Activated T-helper 17 cell treated with anti-CD3 and anti-CD28 coated beads, Interleukin-2, amount 50 U/mL, for 72 hours (primary cell): ENCODE data around the gene LYPD1. TPM values are rescaled to one million over a fixed set of nuclear protein-coding genes. Genes with fewer than 3 reads are reported as not detected.

Source experiments
- ATAC-seq: fragments of 150-1000 bp; cut with Tn5 transposase; replicated peaks from 2 replicates; pipeline ENCODE4 v1.10.0; 2021; ENCODE audit warnings: mild to moderate bottlenecking, moderate library complexity
- H3K27ac Mint-ChIP-seq: one replicate; pipeline ENCODE4 v1.8.0; 2022; ENCODE audit warnings: mixed read lengths
- H3K27me3 Mint-ChIP-seq: one replicate; pipeline ENCODE4 v1.8.0; 2022; ENCODE audit warnings: mixed read lengths
- H3K36me3 Mint-ChIP-seq: one replicate; pipeline ENCODE4 v1.8.0; 2022; ENCODE audit warnings: low read depth, mild to moderate bottlenecking, mixed read lengths
- H3K4me1 Mint-ChIP-seq: one replicate; pipeline ENCODE4 v1.8.0; 2022; ENCODE audit warnings: mixed read lengths
- H3K4me3 Mint-ChIP-seq: one replicate; pipeline ENCODE4 v1.8.0; 2022; ENCODE audit warnings: mild to moderate bottlenecking, mixed read lengths
- H3K9me3 Mint-ChIP-seq: one replicate; pipeline ENCODE4 v1.8.0; 2022; ENCODE audit warnings: mixed read lengths
- total RNA-seq, 2 donors: library from RNA; stranded (reverse); gene quantifications; one replicate each; pipeline ENCODE4 v1.2.3, GENCODE V29; 2022

Gene LYPD1
- total RNA-seq, 2 donors from 2014 or later, result not detected

GRCh38 chr2:132654968-132655367 is 15.0 kb downstream of the LYPD1 start:
- Mint-ChIP-seq H3K4me1 (no peaks in the 10 kb centered on the region), H3K9me3 (no peaks in the 10 kb centered on the region), H3K4me3 (no peak overlapping the region), H3K27ac (no peak overlapping the region), H3K36me3 (no peaks in the 10 kb centered on the region), H3K27me3 (no peaks in the 10 kb centered on the region)
- no peak for ATAC-seq

GRCh38 chr2:132654335-132654734 is 15.7 kb downstream of the LYPD1 start:
- no peaks in the 10 kb centered on the region for H3K9me3 Mint-ChIP-seq
- H3K4me3 Mint-ChIP-seq, result no peak overlapping the region
- no peaks in the 10 kb centered on the region for H3K27me3 Mint-ChIP-seq
- ATAC-seq, result no peak
- no peaks in the 10 kb centered on the region for H3K36me3 Mint-ChIP-seq
- H3K4me1 Mint-ChIP-seq, result no peaks in the 10 kb centered on the region
- no peak overlapping the region for H3K27ac Mint-ChIP-seq

- Mint-ChIP-seq H3K27me3 (peaks cover 10% of the 10 kb centered on the region), H3K4me3 (no peak overlapping the region), H3K27ac (no peak overlapping the region), H3K9me3 (no peaks in the 10 kb centered on the region), H3K4me1 (no peaks in the 10 kb centered on the region), H3K36me3 (no peaks in the 10 kb centered on the region)
- ATAC-seq, result no peak
These were observed 17.5 kb downstream of the LYPD1 start for GRCh38 chr2:132652474-132652873.

DNA sequence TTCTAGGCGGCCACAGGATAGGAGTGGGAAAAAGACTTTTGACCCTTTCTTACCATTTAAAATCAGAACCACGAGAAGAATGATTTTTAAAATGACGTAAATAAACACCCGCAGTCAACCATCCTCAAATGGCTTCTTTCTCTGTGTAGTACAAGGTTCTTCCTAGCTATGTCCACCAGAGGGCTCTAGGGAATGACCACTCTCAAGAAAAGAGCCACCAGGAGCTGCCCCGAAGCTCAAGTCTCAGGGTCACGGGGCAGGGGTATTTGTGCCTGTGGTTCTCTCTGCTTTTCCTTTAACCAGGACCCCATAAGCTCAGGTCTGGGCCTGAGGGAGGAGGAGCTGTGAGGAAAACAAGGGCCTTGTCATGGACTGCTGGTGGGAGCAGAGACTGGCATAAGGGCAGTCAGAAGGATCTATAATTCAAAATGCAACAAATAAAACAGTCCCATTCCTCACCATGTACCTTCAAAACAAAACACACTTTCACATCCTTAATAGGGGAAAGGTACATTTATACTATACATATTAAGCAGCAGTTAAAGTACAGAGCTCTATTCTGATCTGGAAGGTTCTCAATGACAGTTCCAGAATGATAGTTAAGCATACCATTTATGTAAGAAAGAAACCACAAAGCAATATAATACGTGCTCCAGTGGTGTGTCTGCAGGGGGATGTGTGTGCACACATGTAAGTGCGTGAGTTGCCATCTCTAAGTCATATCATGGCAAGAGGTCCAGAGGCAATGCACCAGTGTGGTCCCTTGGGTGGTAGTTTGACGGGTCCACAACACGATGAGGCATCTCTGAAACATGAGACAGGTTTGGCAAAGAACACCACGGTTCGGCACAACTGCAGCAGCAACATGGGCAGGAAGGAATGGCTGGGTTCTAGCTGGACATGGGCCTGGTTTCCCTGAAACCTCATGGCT is 18.6 kb downstream of the LYPD1 start:
- peaks cover 10% of the 10 kb centered on the region for H3K27me3 Mint-ChIP-seq

GRCh38 chr2:132646540-132647108 is 23.4 kb downstream of the LYPD1 start:
- H3K27ac Mint-ChIP-seq, result no peak overlapping the region
- no peak overlapping the region for H3K4me3 Mint-ChIP-seq
- ATAC-seq, result no peak
- no peaks in the 10 kb centered on the region for H3K9me3 Mint-ChIP-seq
- H3K27me3 Mint-ChIP-seq, result peaks cover 10% of the 10 kb centered on the region
- H3K36me3 Mint-ChIP-seq, result no peaks in the 10 kb centered on the region
- no peaks in the 10 kb centered on the region for H3K4me1 Mint-ChIP-seq

More for the DNA sequence above, 18.6 kb downstream of the LYPD1 start:
- Mint-ChIP-seq H3K4me3 (no peak overlapping the region), H3K36me3 (no peaks in the 10 kb centered on the region), H3K4me1 (no peaks in the 10 kb centered on the region), H3K27ac (no peak overlapping the region), H3K9me3 (no peaks in the 10 kb centered on the region)
- ATAC-seq, result no peak

DNA sequence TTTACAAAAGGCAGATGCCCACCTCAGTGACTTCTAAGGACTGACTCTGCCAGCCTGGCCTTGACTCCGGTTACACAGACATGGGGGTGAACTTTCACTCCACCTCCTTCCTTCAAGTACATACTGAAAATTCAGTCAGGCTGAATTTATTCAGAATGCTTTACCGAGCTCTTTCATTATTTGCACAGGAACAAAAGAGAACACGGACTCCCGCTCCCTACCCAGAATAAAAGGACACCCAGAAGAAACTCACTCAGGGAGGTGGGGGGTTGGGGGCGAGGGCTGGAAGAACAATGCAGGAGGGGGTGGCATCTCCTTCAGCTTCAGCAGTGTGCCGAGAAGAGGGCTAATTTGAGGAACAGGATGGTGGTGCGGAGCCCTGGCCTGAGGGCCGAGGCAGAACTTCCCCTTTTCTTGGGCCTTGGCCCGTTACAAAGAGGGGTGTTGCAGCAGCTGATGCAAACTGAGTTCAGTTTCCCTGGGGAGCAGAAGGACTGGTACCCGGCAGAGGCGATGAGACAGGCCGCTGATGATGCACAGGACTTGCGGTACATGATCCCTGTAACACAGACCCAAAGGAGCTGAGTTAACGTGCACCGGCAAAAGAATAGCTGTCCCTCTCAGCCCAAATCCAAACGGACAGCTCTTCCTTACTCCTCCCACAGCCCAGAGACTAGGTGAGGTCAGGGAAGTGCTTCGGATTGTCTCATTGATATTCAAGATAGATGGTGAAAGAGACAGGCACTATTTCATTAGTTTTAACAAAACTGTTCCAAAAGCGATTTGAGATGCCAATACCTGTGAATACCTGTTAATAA is 24.1 kb downstream of the LYPD1 start:
- no peaks in the 10 kb centered on the region for H3K4me1 Mint-ChIP-seq
- H3K9me3 Mint-ChIP-seq, result no peaks in the 10 kb centered on the region
- no peaks in the 10 kb centered on the region for H3K36me3 Mint-ChIP-seq
- no peak overlapping the region for H3K27ac Mint-ChIP-seq
- H3K27me3 Mint-ChIP-seq, result peaks cover 10% of the 10 kb centered on the region
- ATAC-seq, result no peak
- no peak overlapping the region for H3K4me3 Mint-ChIP-seq

GRCh38 chr2:132645176-132645575 is 24.8 kb downstream of the LYPD1 start:
- no peaks in the 10 kb centered on the region for H3K36me3 Mint-ChIP-seq
- no peaks in the 10 kb centered on the region for H3K9me3 Mint-ChIP-seq
- no peak overlapping the region for H3K4me3 Mint-ChIP-seq
- no peaks in the 10 kb centered on the region for H3K4me1 Mint-ChIP-seq
- ATAC-seq, result no peak
- H3K27ac Mint-ChIP-seq, result no peak overlapping the region
- peaks cover 10% of the 10 kb centered on the region for H3K27me3 Mint-ChIP-seq

DNA sequence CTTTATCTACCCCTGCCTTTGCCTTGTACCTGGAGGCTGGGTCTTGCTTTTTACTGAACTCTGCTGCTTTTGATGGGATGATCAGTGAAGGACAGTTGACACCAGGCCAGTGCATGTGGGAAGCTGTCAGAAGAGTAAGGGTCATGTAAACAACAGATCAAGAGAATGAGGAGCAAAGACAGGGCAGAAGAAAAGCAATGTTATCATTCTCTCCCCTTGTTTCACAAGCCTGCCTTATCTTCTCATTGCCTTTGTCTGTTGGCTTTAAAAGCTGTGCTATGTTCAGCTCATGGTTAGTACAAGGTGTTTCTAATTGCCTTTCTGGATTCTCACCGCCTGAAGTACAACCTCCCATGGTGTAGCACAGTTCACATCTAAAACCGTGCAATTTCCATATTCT is 27.6 kb downstream of the LYPD1 start:
- Mint-ChIP-seq H3K9me3 (no peaks in the 10 kb centered on the region), H3K4me3 (no peak overlapping the region), H3K27me3 (no peaks in the 10 kb centered on the region), H3K27ac (no peak overlapping the region), H3K36me3 (no peaks in the 10 kb centered on the region), H3K4me1 (no peaks in the 10 kb centered on the region)
- ATAC-seq, result no peak

- Mint-ChIP-seq H3K4me3 (no peak overlapping the region), H3K27me3 (no peaks in the 10 kb centered on the region), H3K9me3 (no peaks in the 10 kb centered on the region), H3K4me1 (no peaks in the 10 kb centered on the region), H3K27ac (no peak overlapping the region), H3K36me3 (no peaks in the 10 kb centered on the region)
- no peak for ATAC-seq
These were observed 28.2 kb downstream of the LYPD1 start for GRCh38 chr2:132641819-132642218.

DNA sequence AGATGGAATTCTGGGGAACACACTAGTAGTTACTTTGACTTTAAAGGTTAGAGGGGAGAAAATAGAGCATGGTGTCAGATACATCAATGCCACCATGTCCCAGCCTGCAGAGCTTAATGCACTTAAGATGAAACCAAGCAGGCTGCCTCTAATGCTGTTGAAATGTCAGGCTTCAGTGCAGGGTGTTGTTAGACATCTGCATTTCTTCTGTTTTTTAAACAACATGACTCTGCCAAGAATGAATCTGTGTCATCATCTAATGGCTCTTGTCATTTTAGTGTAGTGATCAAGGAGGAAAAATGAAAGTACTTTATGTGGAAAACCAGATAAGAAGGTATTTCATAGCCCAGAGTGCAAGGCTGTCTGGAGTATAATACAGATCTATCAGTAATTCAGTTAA is 29.9 kb downstream of the LYPD1 start:
- peaks cover 3% of the 10 kb centered on the region for H3K9me3 Mint-ChIP-seq
- no peak overlapping the region for H3K4me3 Mint-ChIP-seq
- no peaks in the 10 kb centered on the region for H3K4me1 Mint-ChIP-seq
- peaks cover 3% of the 10 kb centered on the region for H3K27me3 Mint-ChIP-seq
- no peak overlapping the region for H3K27ac Mint-ChIP-seq
- no peaks in the 10 kb centered on the region for H3K36me3 Mint-ChIP-seq
- ATAC-seq, result no peak

- no peak overlapping the region for H3K4me3 Mint-ChIP-seq
- H3K27ac Mint-ChIP-seq, result no peak overlapping the region
- no peaks in the 10 kb centered on the region for H3K36me3 Mint-ChIP-seq
- peaks cover 9% of the 10 kb centered on the region for H3K9me3 Mint-ChIP-seq
- ATAC-seq, result no peak
- peaks cover 8% of the 10 kb centered on the region for H3K27me3 Mint-ChIP-seq
- H3K4me1 Mint-ChIP-seq, result no peaks in the 10 kb centered on the region
These were observed 31.5 kb downstream of the LYPD1 start for GRCh38 chr2:132638313-132639040.

DNA sequence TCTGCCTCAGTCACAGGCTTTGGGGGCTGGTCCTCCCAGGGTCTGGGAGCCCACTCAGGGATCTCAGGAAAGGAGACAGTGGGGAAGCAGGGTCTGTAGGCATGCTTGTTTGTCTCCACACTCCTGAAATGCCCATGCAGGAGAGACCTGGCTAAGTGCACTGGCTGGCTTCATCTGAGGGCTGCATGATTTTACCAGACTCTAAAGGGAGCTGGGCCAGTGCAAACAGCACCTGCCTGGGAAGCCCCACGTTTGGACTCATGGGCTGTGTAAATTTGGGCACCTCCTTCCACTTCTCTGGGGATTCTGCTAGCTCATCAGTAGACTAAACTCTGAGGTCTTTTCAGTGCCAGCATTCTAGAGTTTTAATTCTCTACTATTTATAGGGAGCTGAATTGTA is 33.7 kb downstream of the LYPD1 start:
- Mint-ChIP-seq H3K36me3 (no peaks in the 10 kb centered on the region), H3K9me3 (peaks cover 11% of the 10 kb centered on the region), H3K4me3 (no peak overlapping the region), H3K4me1 (no peaks in the 10 kb centered on the region), H3K27me3 (peaks cover 10% of the 10 kb centered on the region), H3K27ac (no peak overlapping the region)
- no peak for ATAC-seq

- Mint-ChIP-seq H3K27me3 (peaks cover 10% of the 10 kb centered on the region), H3K4me3 (no peak overlapping the region), H3K4me1 (no peaks in the 10 kb centered on the region), H3K36me3 (no peaks in the 10 kb centered on the region), H3K27ac (no peak overlapping the region), H3K9me3 (peaks cover 11% of the 10 kb centered on the region)
- no peak for ATAC-seq
These were observed 36.4 kb downstream of the LYPD1 start for GRCh38 chr2:132633635-132634034.

- ATAC-seq, result no peak
- peaks cover 11% of the 10 kb centered on the region for H3K9me3 Mint-ChIP-seq
- no peak overlapping the region for H3K27ac Mint-ChIP-seq
- peaks cover 10% of the 10 kb centered on the region for H3K27me3 Mint-ChIP-seq
- H3K4me3 Mint-ChIP-seq, result no peak overlapping the region
- H3K4me1 Mint-ChIP-seq, result no peaks in the 10 kb centered on the region
- H3K36me3 Mint-ChIP-seq, result no peaks in the 10 kb centered on the region
These were observed 37.9 kb downstream of the LYPD1 start for GRCh38 chr2:132632000-132632649.
